Muscle of arm (tissue), 12 donors: ENCODE results near the gene PTPN13. TPM values are rescaled to one million over a fixed set of nuclear protein-coding genes. Genes with fewer than 3 reads are reported as not detected.
A peak's percentile ranks its signal among the peaks of the same experiment; 100 is the strongest.
"Not testable (repeated sequence)": the region's sequence is repeated elsewhere in the genome, so short reads cannot be mapped to it uniquely, and the experiment has no call there.

Source experiments
- DNase-seq: peaks from one replicate; pipeline ENCODE4 v3.0.0-alpha.2; 2013
- polyA plus RNA-seq, 12 donors: library from polyadenylated mRNA; unstranded; fragments of 120-200 nt; gene quantifications; one replicate each; pipeline ENCODE4 v1.2.1, GENCODE V29; 2013; ENCODE audit not compliant: insufficient read length in 12 of 12

The PTPN13 gene
- polyA plus RNA-seq, 12 donors, result 2.8 to 42.5 (median 4.5) TPM; not detected in 1

- not testable (repeated sequence) for DNase-seq
These were observed 125.0 kb downstream of the PTPN13 start for GRCh38 chr4:86719149-86719548.

- no peak for DNase-seq
These were observed 126.5 kb downstream of the PTPN13 start for GRCh38 chr4:86720508-86721068.

GRCh38 chr4:86721412-86721811 is 127.3 kb downstream of the PTPN13 start:
- no peak for DNase-seq

- no peak for DNase-seq
These were observed 136.2 kb downstream of the PTPN13 start for GRCh38 chr4:86730310-86730709.

- DNase-seq, result no peak
These were observed 143.1 kb downstream of the PTPN13 start for GRCh38 chr4:86737244-86737643.

GRCh38 chr4:86741846-86742245 is 147.7 kb downstream of the PTPN13 start:
- no peak for DNase-seq

GRCh38 chr4:86744570-86744969 is 150.5 kb downstream of the PTPN13 start:
- no peak for DNase-seq

- DNase-seq, result no peak
These were observed 155.0 kb downstream of the PTPN13 start for GRCh38 chr4:86749121-86749520.

GRCh38 chr4:86755388-86755787 is 161.3 kb downstream of the PTPN13 start:
- no peak for DNase-seq

- no peak for DNase-seq
These were observed 163.4 kb downstream of the PTPN13 start for GRCh38 chr4:86757468-86757867.

- DNase-seq, result no peak
These were observed 165.2 kb downstream of the PTPN13 start for GRCh38 chr4:86759298-86759697.

GRCh38 chr4:86762649-86763048 is 168.5 kb downstream of the PTPN13 start:
- no peak for DNase-seq

GRCh38 chr4:86769794-86770193 is 175.7 kb downstream of the PTPN13 start:
- no peak for DNase-seq

GRCh38 chr4:86771141-86771540 is 177.0 kb downstream of the PTPN13 start:
- DNase-seq, result no peak

GRCh38 chr4:86775061-86775460 is 180.9 kb downstream of the PTPN13 start:
- DNase-seq, result no peak

GRCh38 chr4:86778175-86778574 is 184.1 kb downstream of the PTPN13 start:
- DNase-seq, result no peak

- no peak for DNase-seq
These were observed 194.7 kb downstream of the PTPN13 start for GRCh38 chr4:86788826-86789225.

- DNase-seq, result no peak
These were observed 197.0 kb downstream of the PTPN13 start for GRCh38 chr4:86791126-86791525.

GRCh38 chr4:86809809-86810208 is 215.7 kb downstream of the PTPN13 start:
- DNase-seq, result no peak

- no peak for DNase-seq
These were observed 216.7 kb downstream of the PTPN13 start for GRCh38 chr4:86810847-86811246.

- DNase-seq, result no peak
These were observed 221.5 kb downstream of the PTPN13 start for GRCh38 chr4:86815653-86816052.

GRCh38 chr4:86816501-86817273 is 222.6 kb downstream of the PTPN13 start:
- DNase-seq, result peak; percentile 54

GRCh38 chr4:86818211-86818610 is 224.1 kb downstream of the PTPN13 start:
- no peak for DNase-seq

- DNase-seq, result no peak
These were observed 224.7 kb downstream of the PTPN13 start for GRCh38 chr4:86818841-86819240.
